Ishikawa (cell line): ENCODE data around the gene PSMB5.

Source experiments
- CEBPB ChIP-seq: IDR thresholded peaks from 2 replicates; pipeline ENCODE4 v1.6.1; 2012
- CREB1 ChIP-seq: IDR thresholded peaks from 2 replicates; pipeline ENCODE4 v1.6.1; 2012; ENCODE audit warnings: low read depth
- EGR1 ChIP-seq: IDR thresholded peaks from 2 replicates; pipeline ENCODE4 v1.6.1; 2012
- EP300 ChIP-seq: IDR thresholded peaks from 2 replicates; pipeline ENCODE4 v1.6.1; 2012; ENCODE audit warnings: borderline replicate concordance
- FOXM1 ChIP-seq: IDR thresholded peaks from 2 replicates; pipeline ENCODE4 v1.6.1; 2012; ENCODE audit warnings: low read depth, borderline replicate concordance
- NFIC ChIP-seq: IDR thresholded peaks from 2 replicates; pipeline ENCODE4 v1.6.1; 2012
- RAD21 ChIP-seq: IDR thresholded peaks from 2 replicates; pipeline ENCODE4 v1.6.1; 2012; ENCODE audit warnings: low read depth
- TAF1 ChIP-seq: IDR thresholded peaks from 2 replicates; pipeline ENCODE4 v1.6.1; 2012; ENCODE audit warnings: low read depth, mild to moderate bottlenecking
- TCF12 ChIP-seq: IDR thresholded peaks from 2 replicates; pipeline ENCODE4 v1.6.1; 2012; ENCODE audit warnings: low read depth
- TEAD4 ChIP-seq: IDR thresholded peaks from 2 replicates; pipeline ENCODE4 v1.6.1; 2012
- YY1 ChIP-seq: IDR thresholded peaks from 2 replicates; pipeline ENCODE4 v1.6.1; 2012; ENCODE audit warnings: low read depth
- ZBTB7A ChIP-seq: IDR thresholded peaks from 2 replicates; pipeline ENCODE4 v1.6.1; 2012; ENCODE audit warnings: low read depth
- TF ChIP-seq, protein P1 (sequence below): IDR thresholded peaks from 2 replicates; pipeline ENCODE4 v1.6.1; 2012
- TF ChIP-seq, protein P2 (sequence below): IDR thresholded peaks from 2 replicates; pipeline ENCODE4 v1.6.1; 2012; ENCODE audit warnings: low read depth, mild to moderate bottlenecking
- TF ChIP-seq, protein P3 (sequence below): IDR thresholded peaks from 2 replicates; pipeline ENCODE4 v1.6.1; 2012

The PSMB5 gene

DNA sequence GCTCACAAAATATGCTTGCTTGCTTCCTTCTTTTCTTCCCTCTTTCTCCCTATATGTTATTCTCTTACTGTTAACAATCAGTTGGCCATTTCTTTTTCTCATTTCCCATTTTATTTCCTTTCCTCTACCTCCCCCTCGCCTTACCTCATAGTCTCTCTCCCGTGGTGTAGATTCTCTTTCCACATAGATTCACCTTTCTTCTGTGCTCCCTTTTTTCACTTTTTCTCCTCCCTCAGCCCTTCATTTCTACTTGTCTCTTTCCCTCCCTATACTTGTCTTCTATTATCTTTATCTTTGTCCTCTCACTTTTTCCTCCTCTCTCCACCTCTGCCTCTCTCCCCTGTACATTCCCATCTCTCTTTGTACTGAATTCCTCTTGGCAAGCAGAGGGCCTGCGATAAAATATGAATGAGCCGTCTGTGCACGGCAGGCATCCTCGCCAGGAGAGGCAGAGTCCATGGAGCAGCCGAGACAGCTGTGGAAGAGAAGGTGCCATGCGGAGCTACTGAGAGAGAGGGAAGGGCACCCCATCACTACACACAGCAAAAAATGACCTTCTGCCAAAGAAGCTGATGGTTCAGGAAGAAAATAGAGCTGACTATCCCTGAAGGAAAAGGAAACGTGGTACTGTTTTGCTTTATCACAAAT, 36.9 kb downstream of the PSMB5 start:
- TF ChIP-seq, protein P1, sequence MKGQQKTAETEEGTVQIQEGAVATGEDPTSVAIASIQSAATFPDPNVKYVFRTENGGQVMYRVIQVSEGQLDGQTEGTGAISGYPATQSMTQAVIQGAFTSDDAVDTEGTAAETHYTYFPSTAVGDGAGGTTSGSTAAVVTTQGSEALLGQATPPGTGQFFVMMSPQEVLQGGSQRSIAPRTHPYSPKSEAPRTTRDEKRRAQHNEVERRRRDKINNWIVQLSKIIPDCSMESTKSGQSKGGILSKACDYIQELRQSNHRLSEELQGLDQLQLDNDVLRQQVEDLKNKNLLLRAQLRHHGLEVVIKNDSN, result no peak
- TF ChIP-seq YY1, result no peak
- TF ChIP-seq, protein P2, sequence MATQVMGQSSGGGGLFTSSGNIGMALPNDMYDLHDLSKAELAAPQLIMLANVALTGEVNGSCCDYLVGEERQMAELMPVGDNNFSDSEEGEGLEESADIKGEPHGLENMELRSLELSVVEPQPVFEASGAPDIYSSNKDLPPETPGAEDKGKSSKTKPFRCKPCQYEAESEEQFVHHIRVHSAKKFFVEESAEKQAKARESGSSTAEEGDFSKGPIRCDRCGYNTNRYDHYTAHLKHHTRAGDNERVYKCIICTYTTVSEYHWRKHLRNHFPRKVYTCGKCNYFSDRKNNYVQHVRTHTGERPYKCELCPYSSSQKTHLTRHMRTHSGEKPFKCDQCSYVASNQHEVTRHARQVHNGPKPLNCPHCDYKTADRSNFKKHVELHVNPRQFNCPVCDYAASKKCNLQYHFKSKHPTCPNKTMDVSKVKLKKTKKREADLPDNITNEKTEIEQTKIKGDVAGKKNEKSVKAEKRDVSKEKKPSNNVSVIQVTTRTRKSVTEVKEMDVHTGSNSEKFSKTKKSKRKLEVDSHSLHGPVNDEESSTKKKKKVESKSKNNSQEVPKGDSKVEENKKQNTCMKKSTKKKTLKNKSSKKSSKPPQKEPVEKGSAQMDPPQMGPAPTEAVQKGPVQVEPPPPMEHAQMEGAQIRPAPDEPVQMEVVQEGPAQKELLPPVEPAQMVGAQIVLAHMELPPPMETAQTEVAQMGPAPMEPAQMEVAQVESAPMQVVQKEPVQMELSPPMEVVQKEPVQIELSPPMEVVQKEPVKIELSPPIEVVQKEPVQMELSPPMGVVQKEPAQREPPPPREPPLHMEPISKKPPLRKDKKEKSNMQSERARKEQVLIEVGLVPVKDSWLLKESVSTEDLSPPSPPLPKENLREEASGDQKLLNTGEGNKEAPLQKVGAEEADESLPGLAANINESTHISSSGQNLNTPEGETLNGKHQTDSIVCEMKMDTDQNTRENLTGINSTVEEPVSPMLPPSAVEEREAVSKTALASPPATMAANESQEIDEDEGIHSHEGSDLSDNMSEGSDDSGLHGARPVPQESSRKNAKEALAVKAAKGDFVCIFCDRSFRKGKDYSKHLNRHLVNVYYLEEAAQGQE, result no peak
- no peak for TF ChIP-seq RAD21
- no peak for TF ChIP-seq ZBTB7A
- no peak for TF ChIP-seq FOXM1
- TF ChIP-seq CREB1, result no peak
- no peak for TF ChIP-seq TCF12
- TF ChIP-seq NFIC, result no peak
- no peak for TF ChIP-seq TAF1
- no peak for TF ChIP-seq EP300
- no peak for TF ChIP-seq TEAD4
- no peak for TF ChIP-seq CEBPB
- TF ChIP-seq, protein P3, sequence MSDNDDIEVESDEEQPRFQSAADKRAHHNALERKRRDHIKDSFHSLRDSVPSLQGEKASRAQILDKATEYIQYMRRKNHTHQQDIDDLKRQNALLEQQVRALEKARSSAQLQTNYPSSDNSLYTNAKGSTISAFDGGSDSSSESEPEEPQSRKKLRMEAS, result no peak
- no peak for TF ChIP-seq EGR1

DNA sequence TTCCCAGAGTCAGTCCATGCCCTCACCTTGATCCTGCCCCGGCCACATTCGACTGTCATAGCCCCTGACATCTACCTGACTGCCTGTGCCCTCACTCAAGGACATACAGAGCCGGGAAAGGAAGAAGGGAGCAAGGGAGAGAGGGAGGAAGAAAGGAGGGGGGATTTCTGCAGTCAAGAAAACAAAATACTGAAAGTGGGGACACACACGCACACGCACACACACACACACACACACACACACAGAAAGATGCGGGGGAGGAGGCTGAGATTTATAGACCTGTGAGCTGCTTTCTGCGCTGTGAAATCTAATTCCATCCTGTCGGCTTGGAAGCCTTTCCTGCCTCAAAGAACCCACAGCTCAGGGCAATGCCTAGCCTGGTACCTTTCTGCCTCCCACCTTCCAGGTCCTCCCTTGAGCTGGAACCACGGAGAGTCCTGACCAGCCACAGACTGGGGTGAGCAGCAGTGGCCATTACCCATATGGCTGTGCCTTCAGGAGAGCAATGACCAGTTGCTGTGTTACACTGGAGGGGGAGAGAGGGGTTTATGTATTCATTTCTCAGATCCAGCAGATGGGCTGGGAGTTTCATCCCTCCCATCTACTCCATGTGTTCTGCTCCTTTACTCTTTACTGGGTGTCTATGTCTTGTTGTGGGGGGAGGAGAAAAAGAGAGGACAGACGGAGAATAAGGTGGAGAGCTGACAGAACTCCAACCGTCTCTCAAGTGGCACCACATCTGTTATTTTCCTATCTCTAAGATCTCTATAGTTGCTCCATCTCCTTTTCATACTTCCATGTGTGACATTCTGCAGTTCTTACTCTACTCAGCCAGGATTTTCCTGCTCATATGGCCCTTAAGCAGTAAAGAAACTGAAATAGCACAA, 37.7 kb downstream of the PSMB5 start:
- TF ChIP-seq CEBPB (no peak), YY1 (no peak), NFIC (no peak), RAD21 (no peak), CREB1 (no peak), EP300 (no peak), TEAD4 (no peak), FOXM1 (no peak), ZBTB7A (no peak), TAF1 (no peak), TCF12 (no peak), EGR1 (no peak)
- TF ChIP-seq, protein P3, result no peak
- TF ChIP-seq, protein P2, result no peak
- TF ChIP-seq, protein P1, result no peak

DNA sequence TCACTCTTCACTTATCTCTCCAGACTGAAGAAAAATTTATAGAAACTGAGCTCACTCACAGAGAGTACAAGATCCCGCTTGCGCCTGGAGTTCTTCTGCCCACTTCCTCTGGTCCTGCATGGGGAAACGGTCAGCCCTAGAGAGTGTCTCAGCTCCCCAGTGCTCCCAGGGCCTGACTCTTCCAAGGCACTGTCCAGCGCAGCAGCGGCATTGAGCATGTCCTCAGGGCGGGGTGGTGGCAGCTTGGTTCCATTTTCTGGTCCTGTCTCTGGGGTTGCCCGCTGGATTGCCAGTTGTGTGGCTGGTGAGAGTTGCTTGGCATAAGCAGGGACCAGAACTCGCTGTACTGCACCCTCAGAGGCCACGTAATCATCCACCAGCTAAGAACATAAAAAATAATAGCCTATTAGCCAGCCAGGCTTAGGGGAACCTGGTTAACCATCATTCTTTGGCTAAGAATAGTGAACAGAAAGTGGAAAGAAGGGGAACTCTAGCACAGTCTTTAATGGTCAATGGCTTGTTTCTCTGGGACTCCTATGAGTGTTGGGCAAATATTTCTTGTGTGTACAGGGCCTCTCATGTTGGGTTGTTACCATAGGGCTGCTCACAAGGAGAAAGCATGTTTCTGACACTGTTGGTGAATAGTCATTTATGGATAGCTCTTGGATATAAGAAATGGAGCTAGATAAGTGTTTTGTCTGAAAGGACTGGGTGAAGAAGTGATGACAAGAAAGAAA, 38.6 kb downstream of the PSMB5 start:
- TF ChIP-seq FOXM1, result no peak

DNA sequence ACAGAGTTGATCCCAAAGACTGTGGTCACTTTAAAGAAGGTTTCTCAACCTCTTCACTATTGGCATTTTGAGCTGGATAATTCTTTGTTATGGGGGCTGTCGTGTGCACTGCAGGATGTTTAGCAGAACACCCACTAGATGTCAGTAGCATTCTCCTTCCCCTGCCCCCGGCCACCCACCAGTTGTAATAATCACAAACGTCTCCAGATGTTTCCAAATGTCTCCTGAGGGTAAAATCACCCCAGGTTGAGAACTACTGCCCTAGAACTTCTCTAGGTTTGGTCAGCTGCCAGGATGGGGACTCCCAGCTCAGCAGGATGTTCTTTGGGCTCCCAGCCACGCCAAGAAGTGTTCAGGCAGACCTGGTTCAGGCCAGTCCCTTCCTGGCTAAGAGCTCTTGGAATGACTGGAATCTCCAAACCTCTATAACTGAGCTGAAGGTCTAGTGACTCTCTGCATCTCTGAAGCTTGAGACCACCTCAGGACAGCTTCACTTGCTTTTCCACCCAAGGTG, 39.9 kb downstream of the PSMB5 start:
- TF ChIP-seq, protein P2, result no peak
- TF ChIP-seq TEAD4, result peak; percentile 50
- no peak for TF ChIP-seq YY1
- peak; percentile 63 for TF ChIP-seq RAD21
- TF ChIP-seq CREB1, result no peak
- peak; percentile 51; the same call in 1 of the 2 replicates for TF ChIP-seq NFIC
- TF ChIP-seq EP300, result no peak
- TF ChIP-seq ZBTB7A, result no peak
- no peak for TF ChIP-seq TAF1
- TF ChIP-seq, protein P1, result no peak
